ENCODE data around the gene MRGPRX4.
"Not testable (repeated sequence)": the region's sequence is repeated elsewhere in the genome, so short reads cannot be mapped to it uniquely, and the experiment has no call there.

MRGPRX4 gene

GRCh38 chr11:18145025-18145424, 27.6 kb upstream of the MRGPRX4 start:
- TF ChIP-seq CTCF (conservative IDR thresholded peaks at IDR 0.05; ENCODE audit: low read depth, low read length), result peak; percentile 51
- DNase-seq (ENCODE audit: low read depth), result peak; percentile 14

GRCh38 chr11:18145837-18146236, 26.8 kb upstream of the MRGPRX4 start:
- TF ChIP-seq CTCF (conservative IDR thresholded peaks at IDR 0.05; ENCODE audit: low read depth, low read length), result no peak

More at GRCh38 chr11:18145025-18145424, 27.6 kb upstream of the MRGPRX4 start:
- H3K4me3 ChIP-seq (ENCODE audit: low read depth, low read length), result no peak overlapping the region

GRCh38 chr11:18151581-18151980, 21.1 kb upstream of the MRGPRX4 start:
- no peak overlapping the region for H3K4me3 ChIP-seq (ENCODE audit: low read depth, low read length)
- DNase-seq (ENCODE audit: low read depth), result no peak
- no peak for TF ChIP-seq CTCF (conservative IDR thresholded peaks at IDR 0.05; ENCODE audit: low read depth, low read length)

More at GRCh38 chr11:18145837-18146236, 26.8 kb upstream of the MRGPRX4 start:
- DNase-seq (ENCODE audit: low read depth), result no peak
- no peak overlapping the region for H3K4me3 ChIP-seq (ENCODE audit: low read depth, low read length)

GRCh38 chr11:18168372-18168771, 4.3 kb upstream of the MRGPRX4 start:
- DNase-seq (ENCODE audit: low read depth), result no peak
- TF ChIP-seq CTCF (conservative IDR thresholded peaks at IDR 0.05; ENCODE audit: low read depth, low read length), result no peak
- no peak overlapping the region for H3K4me3 ChIP-seq (ENCODE audit: low read depth, low read length)

- peak; percentile 74 for TF ChIP-seq CTCF (conservative IDR thresholded peaks at IDR 0.05; ENCODE audit: low read depth, low read length)
- peak; percentile 43 for DNase-seq (ENCODE audit: low read depth)
- H3K4me3 ChIP-seq (ENCODE audit: low read depth, low read length), result no peak overlapping the region
Measured at GRCh38 chr11:18171377-18172000, 1.1 kb upstream of the MRGPRX4 start.

- TF ChIP-seq CTCF (conservative IDR thresholded peaks at IDR 0.05; ENCODE audit: low read depth, low read length), result no peak
- DNase-seq (ENCODE audit: low read depth), result no peak
- H3K4me3 ChIP-seq (ENCODE audit: low read depth, low read length), result no peak overlapping the region
Measured at GRCh38 chr11:18173225-18173866, 709 bp downstream of the MRGPRX4 start.

- no peak overlapping the region for H3K4me3 ChIP-seq (ENCODE audit: low read depth, low read length)
- no peak for TF ChIP-seq CTCF (conservative IDR thresholded peaks at IDR 0.05; ENCODE audit: low read depth, low read length)
- no peak for DNase-seq (ENCODE audit: low read depth)
Measured at GRCh38 chr11:18188796-18189195, 16.2 kb downstream of the MRGPRX4 start.

- not testable (repeated sequence) for H3K4me3 ChIP-seq (ENCODE audit: low read depth, low read length); DNase-seq (ENCODE audit: low read depth)
Measured at GRCh38 chr11:18189476-18190245, 17.0 kb downstream of the MRGPRX4 start.
